HG03196 (cell line): ENCODE measurements around the gene ANTXR1.

Experiments
- ATAC-seq: cut with Tn5 transposase; IDR thresholded peaks from one replicate; pipeline ENCODE4 v1.9.1; 2021; ENCODE audit not compliant: unreplicated experiment

The ANTXR1 gene

GRCh38 chr2:69001879-69002278 is 11.1 kb upstream of the ANTXR1 start:
- no peak for ATAC-seq

GRCh38 chr2:69003731-69004130 is 9.2 kb upstream of the ANTXR1 start:
- no peak for ATAC-seq

DNA sequence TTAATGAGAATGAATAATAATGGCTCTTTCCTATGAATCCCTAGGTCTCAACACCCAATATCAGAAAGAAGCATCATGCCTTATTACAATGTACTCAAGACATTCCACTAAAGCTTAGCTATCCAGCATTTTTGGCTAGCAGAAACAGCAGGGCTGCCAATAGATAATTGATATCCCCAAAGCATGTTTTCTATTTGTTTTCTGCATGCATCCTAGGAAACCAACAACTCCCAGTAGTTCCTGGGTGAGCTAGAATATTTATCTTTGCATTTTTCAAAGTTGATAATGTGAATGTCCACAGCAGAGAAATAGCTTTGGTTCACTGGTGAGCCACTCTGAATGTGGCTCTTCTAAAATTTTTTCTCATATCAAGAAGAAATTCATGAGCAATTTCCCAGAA is 5.8 kb upstream of the ANTXR1 start:
- ATAC-seq = no peak

- ATAC-seq = no peak
Observed at GRCh38 chr2:69007603-69008002, 5.4 kb upstream of the ANTXR1 start.

- ATAC-seq = no peak
Observed at GRCh38 chr2:69010437-69011194, 2.4 kb upstream of the ANTXR1 start.

DNA sequence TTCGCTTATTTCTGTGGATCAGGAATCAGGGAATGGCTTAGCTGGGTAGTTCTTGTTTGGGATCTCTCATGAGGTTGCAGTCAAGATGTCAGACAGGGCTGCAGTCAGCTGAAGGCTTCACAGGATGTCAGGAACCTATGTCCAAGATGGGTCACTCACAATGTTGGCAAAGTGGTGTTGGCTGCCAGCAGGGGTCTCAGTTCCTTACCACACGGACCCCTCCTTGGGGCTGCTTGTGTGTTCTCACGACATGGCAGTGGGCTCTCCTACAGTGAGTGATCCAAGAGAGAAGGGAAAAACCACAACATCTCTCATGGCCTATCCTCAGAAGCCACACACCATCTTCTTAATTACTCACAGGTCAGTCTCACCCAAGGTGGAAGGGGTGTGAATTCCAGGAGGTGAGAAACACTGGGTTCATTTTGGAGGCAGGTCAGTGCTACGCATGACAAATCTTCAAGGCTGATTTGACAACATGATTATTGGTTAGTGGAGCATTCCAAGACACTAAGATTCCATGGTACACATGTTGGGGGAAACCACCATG is 1.3 kb upstream of the ANTXR1 start:
- no peak for ATAC-seq

- ATAC-seq = no peak
Observed at GRCh38 chr2:69012310-69013141, 453 bp upstream of the ANTXR1 start.

DNA sequence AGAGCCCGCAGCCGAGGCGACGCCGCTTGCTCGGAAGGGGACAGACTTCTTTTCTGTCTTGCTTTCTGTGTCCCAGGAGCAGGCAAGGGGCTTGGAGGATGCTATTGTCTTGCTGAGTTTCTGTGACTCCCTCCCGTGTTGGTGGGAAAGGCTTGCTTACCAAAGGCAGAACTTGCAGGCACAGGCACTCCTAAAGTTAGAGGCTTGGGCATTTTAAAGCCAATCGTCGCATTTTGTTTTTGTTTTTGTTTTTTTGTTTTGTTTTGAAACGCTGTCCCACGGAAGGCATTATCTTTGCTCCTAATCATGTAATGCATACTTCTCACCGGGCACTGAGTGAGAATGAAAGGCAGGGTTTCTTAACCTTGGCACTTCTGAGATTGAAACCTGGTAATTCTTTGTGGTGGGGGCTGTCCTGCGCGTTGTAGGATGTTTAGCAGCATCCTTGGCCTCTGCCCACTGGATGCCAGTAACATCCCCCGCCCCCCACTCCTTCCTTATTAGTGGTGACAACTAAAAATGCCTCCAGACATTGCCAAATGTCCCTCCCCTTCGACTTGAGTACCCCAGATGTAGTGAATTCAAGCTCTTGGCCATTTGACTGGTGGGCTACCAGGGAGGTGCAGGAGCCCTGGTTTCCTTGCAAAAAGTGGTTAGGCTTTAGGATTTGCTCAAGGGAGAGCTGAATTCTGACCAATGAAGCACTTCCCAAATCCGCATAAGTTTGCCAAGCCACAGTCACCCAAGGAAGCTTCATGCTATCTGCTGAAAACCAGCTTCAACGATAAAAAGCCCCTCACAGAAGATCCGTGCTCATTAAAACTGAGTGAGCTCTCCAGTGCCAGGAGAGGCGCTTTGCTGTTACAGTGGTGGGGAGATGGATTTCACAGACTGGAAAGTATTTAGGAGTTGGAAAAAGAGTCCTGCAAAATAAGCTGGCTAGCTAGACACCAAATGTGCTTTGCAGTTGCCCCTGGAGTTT is 1.2 kb downstream of the ANTXR1 start:
- no peak for ATAC-seq

DNA sequence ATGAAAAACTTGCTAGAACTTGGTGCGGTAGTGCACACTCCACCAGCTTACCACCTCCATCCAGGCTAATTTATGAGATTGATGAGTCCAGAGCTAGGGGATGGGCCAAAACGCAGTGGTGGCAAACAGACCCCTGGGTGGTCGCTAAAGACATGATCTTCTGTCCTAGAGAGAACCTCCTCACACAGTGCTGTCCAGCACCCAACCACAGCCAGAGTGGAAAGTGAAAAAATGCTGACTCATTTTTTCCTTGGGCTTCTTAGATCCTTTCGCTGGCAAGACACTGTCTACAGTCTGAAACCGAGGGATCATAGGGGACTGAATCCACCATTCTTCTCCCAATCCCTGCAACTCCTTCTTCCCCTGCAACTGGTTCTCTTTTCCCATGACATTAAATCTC is 4.1 kb downstream of the ANTXR1 start:
- ATAC-seq = no peak

GRCh38 chr2:69017835-69018234 is 4.9 kb downstream of the ANTXR1 start:
- no peak for ATAC-seq

- ATAC-seq = no peak
Observed at GRCh38 chr2:69018678-69019095, 5.7 kb downstream of the ANTXR1 start.

- no peak for ATAC-seq
Observed at GRCh38 chr2:69020496-69021426, 7.8 kb downstream of the ANTXR1 start.

- ATAC-seq = no peak
Observed at GRCh38 chr2:69021727-69022126, 8.7 kb downstream of the ANTXR1 start.

DNA sequence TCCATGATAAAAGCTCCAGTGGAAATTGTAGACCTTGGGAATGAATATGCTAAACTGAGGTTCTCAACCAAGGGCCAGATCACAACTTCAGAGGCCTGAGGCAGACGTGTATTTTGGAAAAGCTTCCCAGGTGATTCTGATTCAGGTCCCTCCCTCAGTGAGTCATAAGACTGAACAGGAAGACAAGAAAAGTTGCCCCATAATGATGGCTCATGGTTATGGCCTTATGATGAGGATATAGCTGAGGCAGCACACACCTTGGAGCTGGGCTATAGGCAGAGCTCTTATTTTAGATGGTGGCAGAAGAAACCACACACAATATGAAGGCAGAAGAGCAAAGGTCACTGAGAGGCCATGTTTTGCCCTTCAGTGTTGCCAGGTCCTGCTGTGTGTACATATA is 9.6 kb downstream of the ANTXR1 start:
- ATAC-seq = no peak

GRCh38 chr2:69023236-69023635 is 10.3 kb downstream of the ANTXR1 start:
- ATAC-seq = no peak

GRCh38 chr2:69026026-69026425 is 13.0 kb downstream of the ANTXR1 start:
- no peak for ATAC-seq

- no peak for ATAC-seq
Observed at GRCh38 chr2:69026691-69027459, 13.9 kb downstream of the ANTXR1 start.

DNA sequence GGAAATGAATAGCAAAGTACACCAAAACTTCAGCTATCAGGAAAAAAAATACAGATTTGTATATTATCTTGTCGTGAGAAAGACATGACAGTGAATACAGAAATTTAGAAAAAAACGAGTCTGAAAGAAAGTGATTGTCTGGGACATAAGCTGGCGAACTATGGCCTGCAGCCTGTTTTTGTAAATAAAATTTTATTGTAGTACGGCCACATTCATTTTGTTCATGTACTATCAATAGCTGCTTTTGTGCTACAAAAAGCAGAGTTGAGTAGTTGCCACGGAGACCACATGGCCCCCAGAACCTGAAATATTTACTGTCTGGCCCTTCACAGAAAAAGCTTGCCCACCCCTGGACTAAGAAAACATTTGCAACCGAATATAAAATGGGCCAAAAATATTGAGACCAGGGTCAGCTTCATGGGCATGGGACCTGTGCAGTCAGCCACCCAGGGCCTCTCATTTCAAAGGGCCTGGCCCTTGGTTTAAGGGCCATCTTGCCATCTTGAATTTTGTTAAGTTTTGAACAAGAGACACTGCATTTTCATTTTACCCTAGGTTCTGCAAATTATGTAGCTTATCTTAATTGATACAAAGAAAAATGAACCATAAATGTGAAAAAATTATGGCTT is 17.9 kb downstream of the ANTXR1 start:
- ATAC-seq = no peak

GRCh38 chr2:69031466-69031865 is 18.5 kb downstream of the ANTXR1 start:
- ATAC-seq = no peak
